Fibroblast of the conjunctiva (primary cell): Measurements from ENCODE around the gene ABHD16B.
"Not testable (repeated sequence)": the region's sequence is repeated elsewhere in the genome, so short reads cannot be mapped to it uniquely, and the experiment has no call there.

ENCODE experiments used
- DNase-seq: peaks from one replicate; pipeline ENCODE4 v3.0.0-alpha.2; 2010; ENCODE audit warnings: low read depth

The ABHD16B gene

DNA sequence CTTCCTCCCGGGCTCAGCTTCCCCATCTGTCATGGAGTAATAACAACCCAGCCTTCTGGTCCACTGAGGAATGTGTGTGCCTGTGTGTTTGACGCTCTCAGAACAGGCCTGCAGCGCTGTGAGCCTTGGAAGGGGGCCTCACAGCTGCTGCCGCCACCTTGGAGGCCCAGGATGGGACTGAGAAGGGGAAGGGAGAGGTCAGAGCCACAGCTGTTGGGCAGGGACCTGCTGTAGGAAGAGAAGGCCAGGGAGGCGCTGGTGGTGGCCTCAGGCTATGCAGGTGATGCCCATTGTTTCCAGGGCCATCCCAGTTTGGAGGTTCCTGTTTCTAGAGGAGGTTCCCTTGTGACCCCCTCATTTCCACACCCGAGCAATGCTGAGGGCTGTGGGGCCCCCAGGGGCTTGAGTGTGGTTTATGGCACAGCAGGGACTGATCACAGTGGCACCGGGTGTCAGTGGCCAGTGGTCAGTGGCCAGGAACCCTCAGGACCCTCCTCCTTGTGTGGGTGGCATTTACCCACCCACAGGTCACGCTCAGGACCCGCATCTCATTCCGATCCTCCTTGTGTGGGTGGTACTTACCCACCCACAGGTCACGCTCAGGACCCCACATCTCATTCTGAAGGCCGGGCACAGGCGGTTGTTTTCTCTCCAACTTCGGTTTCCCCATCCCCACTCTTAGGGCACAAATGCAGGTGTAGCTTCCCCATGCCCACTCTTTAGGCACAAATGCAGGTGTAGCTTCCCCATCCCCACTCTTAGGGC is 17.8 kb downstream of the ABHD16B start:
- no peak for DNase-seq

- not testable (repeated sequence) for DNase-seq
Observed at GRCh38 chr20:63880901-63881300, 19.6 kb downstream of the ABHD16B start.

GRCh38 chr20:63881451-63882226 is 20.3 kb downstream of the ABHD16B start:
- DNase-seq: no peak

- no peak for DNase-seq
Observed at GRCh38 chr20:63882257-63883200, 21.2 kb downstream of the ABHD16B start.

DNA sequence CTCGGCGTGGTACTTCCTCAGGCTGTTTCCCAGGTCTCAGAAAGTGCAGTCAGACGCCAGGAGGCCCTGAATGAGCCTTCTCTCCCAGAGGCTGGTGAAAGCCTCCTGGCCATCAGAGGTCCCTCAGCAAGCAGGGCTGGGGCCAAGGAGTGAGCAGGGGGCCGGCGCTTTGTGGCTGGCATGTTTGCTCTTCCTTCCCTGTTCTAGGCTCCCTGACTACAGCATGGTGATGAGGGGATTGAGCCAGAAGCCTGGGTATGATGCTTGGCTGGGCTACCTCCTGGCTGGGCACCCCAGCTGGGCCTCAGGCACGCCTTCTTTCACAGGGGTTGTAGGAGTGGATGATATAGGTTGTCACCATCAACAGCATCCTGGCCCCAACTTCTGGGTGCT is 21.9 kb downstream of the ABHD16B start:
- no peak for DNase-seq

GRCh38 chr20:63884506-63885263 is 23.4 kb downstream of the ABHD16B start:
- DNase-seq: no peak

- DNase-seq: no peak
Observed at GRCh38 chr20:63885264-63886053, 24.2 kb downstream of the ABHD16B start.

- no peak for DNase-seq
Observed at GRCh38 chr20:63886054-63886419, 24.7 kb downstream of the ABHD16B start.

- DNase-seq: no peak
Observed at GRCh38 chr20:63886921-63887320, 25.6 kb downstream of the ABHD16B start.

DNA sequence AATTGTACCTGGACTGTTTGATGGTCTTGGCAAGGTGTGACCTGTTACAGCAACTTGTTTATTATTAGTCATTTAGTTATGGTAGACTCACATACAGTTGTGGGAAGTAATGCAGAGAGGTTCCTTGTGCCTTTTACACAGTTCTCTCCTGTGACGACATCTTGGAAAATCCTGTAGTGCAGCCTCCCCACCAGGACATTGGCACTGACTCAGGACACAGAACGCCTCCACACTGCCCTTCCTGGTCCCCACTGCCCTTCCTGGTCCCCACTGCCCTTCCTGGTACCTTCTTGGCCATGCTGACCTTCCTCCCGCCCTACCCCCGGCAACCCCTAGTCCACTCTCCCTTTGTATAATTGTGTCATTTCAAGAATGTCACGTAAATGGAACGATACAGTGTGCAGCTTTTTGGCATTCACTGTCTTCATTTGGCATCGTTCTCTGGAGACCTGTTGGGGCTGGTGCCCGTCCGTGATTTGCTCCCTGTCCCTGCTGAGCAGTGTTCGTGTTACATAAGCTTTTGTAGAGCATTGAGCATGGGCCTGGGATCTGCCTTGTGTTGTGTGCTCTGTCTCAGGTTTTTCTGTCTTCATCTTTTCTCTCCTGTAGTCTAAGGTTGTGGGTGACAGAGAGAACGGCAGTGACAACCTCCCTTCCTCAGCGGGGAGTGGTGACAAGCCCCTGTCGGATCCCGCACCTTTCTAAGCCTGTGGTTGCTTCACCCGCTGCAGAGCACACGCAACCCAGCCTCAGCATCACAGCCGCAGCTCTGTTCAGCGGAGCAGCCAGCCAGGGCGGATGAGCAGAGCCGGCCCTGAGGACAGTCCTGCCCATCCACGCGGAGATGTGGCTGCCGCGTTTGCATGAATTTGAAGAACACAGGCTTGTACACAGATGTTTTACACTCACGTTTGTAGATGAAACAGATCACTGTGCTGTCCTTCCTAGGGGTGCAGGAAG is 28.2 kb downstream of the ABHD16B start:
- DNase-seq: no peak

- no peak for DNase-seq
Observed at GRCh38 chr20:63890201-63890576, 28.9 kb downstream of the ABHD16B start.

DNA sequence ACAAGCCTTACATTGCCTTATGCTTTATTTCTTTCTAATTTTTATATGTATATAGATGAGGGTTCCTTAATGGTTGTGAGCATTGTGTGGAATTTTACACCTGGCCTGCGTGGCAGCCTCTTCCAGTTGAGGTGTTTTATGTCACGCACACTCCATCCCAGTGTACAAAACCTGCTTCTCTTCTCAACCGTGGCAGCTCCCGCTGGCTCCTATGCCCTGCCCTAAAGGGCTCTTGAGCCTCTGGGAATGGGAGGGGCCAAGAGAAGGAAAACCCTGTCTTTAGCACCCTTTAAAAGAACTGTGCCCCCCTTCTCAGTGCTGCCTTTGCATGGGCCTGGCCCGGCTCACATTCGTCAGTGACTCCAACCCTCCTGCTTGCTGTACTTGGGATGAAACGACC is 29.3 kb downstream of the ABHD16B start:
- no peak for DNase-seq

- DNase-seq: no peak
Observed at GRCh38 chr20:63891061-63892002, 30.0 kb downstream of the ABHD16B start.

GRCh38 chr20:63892402-63892801 is 31.1 kb downstream of the ABHD16B start:
- no peak for DNase-seq

DNA sequence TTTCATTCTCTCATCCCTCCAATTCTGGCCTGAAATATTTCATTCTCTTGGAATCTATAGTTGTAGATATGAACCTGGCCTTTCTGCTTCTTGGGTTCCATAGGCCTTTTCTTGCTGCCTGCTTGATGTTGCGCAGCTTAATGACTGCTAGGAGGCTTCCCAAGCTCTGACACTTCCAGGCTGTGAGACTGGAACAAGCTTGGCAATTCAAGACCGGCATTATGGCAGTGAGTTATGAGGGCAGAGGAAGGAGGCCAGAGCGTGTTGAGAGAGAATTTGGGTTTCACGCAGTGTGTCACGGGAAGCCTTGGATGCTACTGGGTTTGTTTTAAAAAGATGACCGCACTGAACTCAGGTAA is 32.7 kb downstream of the ABHD16B start:
- DNase-seq: no peak

GRCh38 chr20:63894358-63895201 is 33.3 kb downstream of the ABHD16B start, which contains the start of gene DNAJC5:
Gene DNAJC5 (plus strand): TSS chr20:63895126. CDS start chr20:63928346, 33,220 bp downstream.
- DNase-seq: peak; percentile 88

- DNase-seq: no peak
Observed at GRCh38 chr20:63895202-63895951, 34.1 kb downstream of the ABHD16B start.
